Brain microvascular endothelial cell (primary cell): Measurements from ENCODE around the gene PPIB.

Source experiments
- DNase-seq: peaks from one replicate; pipeline ENCODE4 v3.0.0-alpha.2; 2020
- H3K27ac ChIP-seq: fragments of 250-450 bp; sonication (Bioruptor Pico); 2 replicates; pipeline ENCODE4 v1.5.1; 2020; ENCODE audit warnings: mild to moderate bottlenecking, moderate library complexity
- H3K27me3 ChIP-seq: fragments of 250-450 bp; sonication (Bioruptor Pico); replicated peaks from 2 replicates; pipeline ENCODE4 v1.5.1; 2020; ENCODE audit warnings: mild to moderate bottlenecking
- H3K36me3 ChIP-seq: fragments of 250-450 bp; sonication (Bioruptor Pico); replicated peaks from 2 replicates; pipeline ENCODE4 v1.5.1; 2020; ENCODE audit warnings: mild to moderate bottlenecking
- H3K4me3 ChIP-seq: 2 replicates; pipeline ENCODE4 v1.5.1; 2011; ENCODE audit warnings: low read depth, mild to moderate bottlenecking, control low read depth, low read length, moderate library complexity
- CTCF ChIP-seq: IDR thresholded peaks from 2 replicates; pipeline ENCODE4 v1.5.1; 2011; ENCODE audit warnings: low read depth, mild to moderate bottlenecking, moderate library complexity, low read length, control low read depth, inconsistent platforms; ENCODE audit errors: missing control alignments
- in situ Hi-C: cut with HindIII; loops from 2 replicates; pipeline ENCODE4 v1.10.0; 2017; ENCODE audit warnings: low sequenced_read_pairs, low pct_ligation_motif_present

The PPIB gene

DNA sequence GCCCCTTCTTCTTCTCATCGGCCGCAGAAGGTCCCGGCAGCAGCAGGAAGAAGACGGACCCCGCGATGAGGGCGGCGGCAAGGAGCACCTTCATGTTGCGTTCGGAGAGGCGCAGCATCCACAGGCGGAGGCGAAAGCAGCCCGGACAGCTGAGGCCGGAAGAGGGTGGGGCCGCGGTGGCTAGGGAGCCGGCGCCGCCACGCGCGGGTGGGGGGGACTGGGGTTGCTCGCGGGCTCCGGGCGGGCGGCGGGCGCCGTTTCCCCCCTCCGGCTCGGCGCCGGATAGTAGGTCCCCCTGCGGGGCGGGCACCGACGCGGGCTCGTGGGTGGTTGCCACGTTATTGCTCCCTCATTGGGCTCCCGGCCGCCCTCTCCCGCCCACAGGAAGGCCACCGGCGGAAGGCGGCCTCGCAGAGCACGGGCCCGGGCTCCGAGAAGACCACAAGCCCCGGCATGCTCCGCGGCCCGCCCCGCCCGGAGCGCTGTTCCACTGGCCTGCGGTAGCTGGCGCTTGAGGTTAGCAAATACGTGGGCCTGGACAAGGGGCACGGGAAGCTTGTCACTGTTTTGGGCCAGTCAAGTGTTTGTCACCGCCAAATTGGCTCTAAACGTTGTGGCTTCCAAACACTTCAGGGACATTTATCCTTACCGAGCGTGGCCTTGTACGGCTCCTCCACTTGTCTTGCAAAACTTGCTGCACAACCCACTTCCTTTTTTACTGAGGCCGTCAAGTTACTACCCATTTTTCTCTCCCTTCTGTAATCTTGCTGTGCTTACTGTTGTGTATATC is at the start of gene PPIB:
Gene PPIB, minus strand, starts transcription at position 154 of the 790 bp plus-strand sequence. Its CDS starts 36 bp downstream, at position 118.
- H3K27me3 ChIP-seq: no peaks in the 10 kb centered on the region
- peak; percentile 50 for TF ChIP-seq CTCF
- peaks cover 36% of the 10 kb centered on the region for H3K36me3 ChIP-seq
- in situ Hi-C loops: no loop called here
- H3K27ac ChIP-seq: peak within 1 kb of the TSS; percentile 79
- H3K4me3 ChIP-seq: peak within 1 kb of the TSS; percentile 99
- DNase-seq: peak; percentile 95

- no peak for TF ChIP-seq CTCF
- H3K36me3 ChIP-seq: peaks cover 2% of the 10 kb centered on the region
- H3K27ac ChIP-seq: no peak overlapping the region
- no peaks in the 10 kb centered on the region for H3K27me3 ChIP-seq
- no peak overlapping the region for H3K4me3 ChIP-seq
- in situ Hi-C loops: no loop called here
- no peak for DNase-seq
Measured at GRCh38 chr15:64211696-64212095, 48.9 kb upstream of the PPIB start.

GRCh38 chr15:64210371-64210770 is 47.5 kb upstream of the PPIB start:
- in situ Hi-C loops: no loop called here
- Histone ChIP-seq H3K36me3 (peaks cover 2% of the 10 kb centered on the region), H3K27me3 (no peaks in the 10 kb centered on the region), H3K27ac (no peak overlapping the region), H3K4me3 (no peak overlapping the region)
- DNase-seq: no peak
- TF ChIP-seq CTCF: no peak

DNA sequence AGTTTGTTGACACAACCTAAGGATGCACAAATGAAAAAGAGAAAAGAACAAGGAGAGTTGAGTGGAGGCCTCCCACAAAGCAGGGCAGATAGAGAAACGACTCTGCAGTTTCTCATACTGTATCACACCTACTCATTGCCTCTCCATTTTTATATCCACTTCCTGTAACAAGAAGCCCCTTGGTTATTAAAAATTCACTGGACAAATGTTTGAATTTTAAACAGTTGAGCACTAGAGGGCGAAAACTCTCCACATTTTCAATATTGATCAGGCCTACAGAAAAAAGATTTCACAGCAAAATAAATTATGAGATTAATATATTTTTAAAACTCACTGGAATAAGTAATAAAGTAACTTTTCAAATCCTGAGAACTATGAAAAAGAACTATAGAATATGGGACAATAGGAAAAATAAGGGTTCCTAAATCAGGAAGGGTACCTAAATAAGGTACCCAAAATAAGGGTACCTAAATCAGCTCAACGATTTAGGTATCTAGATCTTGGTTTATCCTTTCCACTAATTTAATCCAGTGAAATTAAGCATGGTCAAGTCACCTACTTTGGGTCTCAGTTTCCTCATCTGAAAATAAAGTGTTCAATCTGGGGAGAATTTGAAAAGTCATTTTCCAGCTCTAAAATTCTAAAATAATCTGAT is 47.0 kb upstream of the PPIB start:
- in situ Hi-C loops: no loop called here
- Histone ChIP-seq H3K27me3 (no peaks in the 10 kb centered on the region), H3K36me3 (peaks cover 2% of the 10 kb centered on the region), H3K4me3 (no peak overlapping the region), H3K27ac (no peak overlapping the region)
- TF ChIP-seq CTCF: peak; percentile 31
- DNase-seq: peak; percentile 25

GRCh38 chr15:64205202-64205601 is 42.4 kb upstream of the PPIB start:
- Histone ChIP-seq H3K27ac (no peak overlapping the region), H3K27me3 (no peaks in the 10 kb centered on the region), H3K36me3 (peaks cover 26% of the 10 kb centered on the region), H3K4me3 (no peak overlapping the region)
- DNase-seq: no peak
- in situ Hi-C loops: no loop called here
- TF ChIP-seq CTCF: no peak

GRCh38 chr15:64197425-64197824 is 34.6 kb upstream of the PPIB start:
- no peak for DNase-seq
- in situ Hi-C loops: no loop called here

More at GRCh38 chr15:64197425-64197824, 34.6 kb upstream of the PPIB start:
- TF ChIP-seq CTCF: no peak
- Histone ChIP-seq H3K27me3 (no peaks in the 10 kb centered on the region), H3K27ac (no peak overlapping the region), H3K4me3 (no peak overlapping the region), H3K36me3 (peaks cover 14% of the 10 kb centered on the region)
